HG02623 (cell line): ENCODE measurements around the gene CCDC7.
"Not testable (repeated sequence)": the region's sequence is repeated elsewhere in the genome, so short reads cannot be mapped to it uniquely, and the experiment has no call there.

Experiments used
- ATAC-seq: cut with Tn5 transposase; IDR thresholded peaks from one replicate; pipeline ENCODE4 v1.9.1; 2021; ENCODE audit warnings: moderate library complexity; ENCODE audit not compliant: unreplicated experiment

CCDC7 gene

GRCh38 chr10:32446536-32447406 is 831 bp downstream of the CCDC7 start:
- peak; percentile 1 for ATAC-seq

GRCh38 chr10:32454148-32454547 is 8.2 kb downstream of the CCDC7 start:
- ATAC-seq = no peak

GRCh38 chr10:32459051-32459698 is 13.2 kb downstream of the CCDC7 start:
- ATAC-seq = no peak

GRCh38 chr10:32461203-32461602 is 15.3 kb downstream of the CCDC7 start:
- ATAC-seq = no peak

GRCh38 chr10:32471232-32471631 is 25.3 kb downstream of the CCDC7 start:
- no peak for ATAC-seq

DNA sequence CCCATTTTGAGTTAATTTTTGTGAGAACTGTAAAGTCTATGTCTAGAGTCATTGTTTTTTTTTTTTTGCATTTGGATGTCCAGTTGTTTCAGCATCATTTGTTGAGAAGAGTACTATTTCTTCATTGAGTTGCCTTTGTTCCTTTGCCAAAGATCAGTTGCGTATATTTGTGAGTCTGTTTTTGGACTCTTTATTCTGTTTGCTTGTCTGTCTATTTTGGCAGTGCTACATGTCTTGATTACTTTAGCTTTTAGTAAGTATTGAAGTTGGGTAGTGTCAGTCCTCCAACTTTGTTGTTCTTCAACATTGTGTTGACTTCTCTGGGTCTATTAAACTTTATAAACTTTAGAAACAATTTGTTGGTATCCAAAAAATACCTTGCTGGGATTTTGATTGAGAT is 31.6 kb downstream of the CCDC7 start:
- ATAC-seq = no peak

DNA sequence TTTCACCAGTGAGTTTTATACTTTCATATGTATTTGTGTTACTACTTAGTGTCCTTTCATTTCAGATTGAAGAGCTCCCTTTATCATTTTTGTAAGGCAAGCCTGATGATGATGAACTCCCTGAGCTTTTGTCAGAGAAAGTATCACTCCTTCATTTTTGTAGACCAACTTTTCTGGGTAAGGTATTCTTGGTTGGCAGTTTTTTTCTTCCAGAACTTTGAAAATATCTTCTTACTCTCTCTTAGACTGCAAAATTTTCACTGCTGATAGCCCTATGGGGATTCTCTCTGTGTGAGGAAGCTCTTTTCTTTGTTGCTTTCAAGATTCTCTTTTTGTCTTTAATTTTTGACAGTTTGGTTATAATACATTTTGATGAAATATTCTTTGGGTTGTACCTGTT is 35.7 kb downstream of the CCDC7 start:
- no peak for ATAC-seq

GRCh38 chr10:32483019-32483502 is 37.1 kb downstream of the CCDC7 start:
- not testable (repeated sequence) for ATAC-seq

DNA sequence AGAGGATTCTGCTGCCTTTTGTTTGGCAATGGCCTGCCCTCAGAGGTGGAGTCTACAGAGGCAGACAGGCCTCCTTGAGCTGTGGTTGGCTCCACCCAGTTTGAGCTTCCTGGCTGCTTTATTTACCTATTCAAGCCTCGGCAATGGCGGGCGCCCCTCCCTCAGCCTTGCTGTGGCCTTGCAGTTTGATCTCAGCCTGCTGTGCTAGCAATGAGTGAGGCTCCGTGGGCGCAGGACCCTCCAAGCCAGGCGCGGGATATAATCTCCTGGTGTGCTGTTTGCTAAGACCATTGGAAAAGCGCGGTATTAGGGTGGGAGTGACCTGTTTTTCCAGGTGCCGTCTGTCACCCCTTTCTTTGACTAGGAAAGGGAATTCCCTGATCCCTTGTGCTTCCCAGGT is 42.1 kb downstream of the CCDC7 start:
- not testable (repeated sequence) for ATAC-seq

- ATAC-seq = no peak
These were observed 43.2 kb downstream of the CCDC7 start for GRCh38 chr10:32489158-32489557.

GRCh38 chr10:32489901-32490300 is 44.0 kb downstream of the CCDC7 start:
- ATAC-seq = no peak

DNA sequence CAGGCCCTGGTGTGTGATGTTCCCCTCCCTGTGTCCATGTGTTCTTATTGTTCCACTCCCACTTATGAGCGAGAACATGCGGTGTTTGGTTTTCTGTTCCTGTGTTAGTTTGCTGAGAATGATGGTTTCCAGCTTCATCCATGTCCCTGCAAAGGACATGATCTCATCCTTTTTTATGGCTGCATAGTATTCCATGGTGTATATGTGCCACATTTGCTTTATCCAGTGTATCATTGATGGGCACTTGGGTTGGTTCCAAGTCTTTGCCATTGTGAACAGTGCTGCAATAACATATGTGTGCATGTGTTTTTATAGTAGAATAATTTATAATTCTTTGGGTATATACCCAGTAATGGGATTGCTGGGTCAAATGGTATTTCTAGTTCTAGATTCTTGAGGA is 48.6 kb downstream of the CCDC7 start:
- not testable (repeated sequence) for ATAC-seq

GRCh38 chr10:32500136-32500535 is 54.2 kb downstream of the CCDC7 start:
- ATAC-seq = not testable (repeated sequence)

GRCh38 chr10:32501906-32502305 is 56.0 kb downstream of the CCDC7 start:
- no peak for ATAC-seq

GRCh38 chr10:32505762-32506420 is 60.0 kb downstream of the CCDC7 start:
- not testable (repeated sequence) for ATAC-seq

GRCh38 chr10:32511599-32511998 is 65.7 kb downstream of the CCDC7 start:
- no peak for ATAC-seq

DNA sequence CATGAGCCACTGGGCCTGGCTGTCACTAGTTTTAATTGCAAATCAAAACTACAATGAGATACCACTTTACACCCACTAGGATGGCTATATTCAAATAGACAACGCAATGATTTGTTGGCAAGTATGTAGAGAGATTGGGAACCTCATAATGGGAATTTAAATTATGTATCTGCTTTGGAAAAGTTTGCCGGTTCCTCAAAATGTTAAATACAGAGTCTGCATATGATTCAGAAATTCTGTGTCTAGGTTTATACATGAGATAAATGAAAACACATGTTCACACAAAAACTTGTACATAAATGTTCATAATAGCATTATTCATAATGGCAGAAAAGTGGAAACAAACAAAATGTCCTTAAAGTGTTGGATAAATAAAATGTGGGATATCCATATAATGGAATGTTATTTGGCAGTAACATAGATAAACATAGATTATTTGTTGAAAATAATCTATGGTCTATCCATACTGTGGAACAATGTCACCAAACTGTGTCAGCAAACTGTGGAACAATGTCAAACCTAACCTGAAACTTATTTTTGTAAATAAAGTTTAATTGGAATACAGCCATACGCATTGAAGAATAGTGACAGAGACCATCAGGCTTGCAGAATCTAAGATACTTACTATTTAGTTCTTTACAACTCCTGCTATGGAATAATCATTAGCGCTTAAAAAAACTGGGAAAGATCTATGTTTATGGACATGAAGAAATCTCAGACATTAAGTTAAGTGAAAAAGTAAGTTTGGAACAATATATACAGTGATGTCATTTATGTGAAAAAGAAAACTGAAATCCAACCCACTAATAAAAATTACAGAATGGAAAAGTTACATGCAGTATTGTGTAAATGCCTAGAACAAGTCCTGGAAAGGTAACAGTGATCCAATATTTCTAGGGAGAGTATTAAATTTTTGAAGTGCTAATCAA is 70.9 kb downstream of the CCDC7 start:
- no peak for ATAC-seq

- no peak for ATAC-seq
These were observed 84.3 kb downstream of the CCDC7 start for GRCh38 chr10:32530231-32530630.

- no peak for ATAC-seq
These were observed 92.3 kb downstream of the CCDC7 start for GRCh38 chr10:32538256-32538655.

DNA sequence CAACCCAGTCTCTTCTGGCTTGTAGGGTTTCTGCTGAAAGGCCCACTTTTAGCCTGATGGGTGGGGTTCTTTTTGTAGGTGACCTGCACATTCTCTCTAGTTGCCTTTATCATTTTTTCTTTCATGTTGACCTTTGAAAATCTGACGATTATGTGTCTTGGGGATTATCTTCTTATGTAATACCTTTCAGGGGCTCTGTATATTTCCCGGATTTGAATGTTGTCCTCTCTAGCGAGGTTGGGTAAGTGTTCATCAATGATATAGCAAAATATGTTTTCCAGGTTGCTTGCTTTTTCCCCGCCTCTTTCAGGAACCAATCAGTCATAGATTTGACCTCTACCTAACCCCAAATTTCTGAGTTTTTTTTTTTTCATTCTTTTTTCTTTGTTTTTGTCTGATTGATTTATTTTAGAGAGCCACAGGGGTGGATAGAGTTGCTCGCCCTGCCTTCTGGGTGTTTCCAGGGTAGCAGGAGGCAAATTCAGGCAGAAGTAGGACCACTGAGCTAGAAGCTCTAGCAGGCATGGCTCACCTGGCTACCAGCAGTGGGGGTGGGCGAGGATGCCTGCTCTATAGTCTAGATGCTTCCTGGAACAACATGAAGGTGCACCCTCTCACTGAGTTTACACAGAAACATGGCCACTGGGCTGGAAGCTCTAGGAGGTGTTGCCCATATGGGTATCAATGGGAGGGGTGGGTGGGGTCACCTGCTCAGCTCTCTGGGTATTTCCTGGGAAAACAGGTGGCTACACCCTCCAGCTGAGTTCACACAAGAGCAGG is 94.9 kb downstream of the CCDC7 start:
- no peak for ATAC-seq
